ENCODE measurements around the gene C1orf116.

Gene C1orf116

GRCh38 chr1:207032528-207033017, at the start of gene C1orf116:
TSS of gene C1orf116 (minus strand) at chr1:207032756. CDS start at chr1:207027598, 5,158 bp downstream.
- Mint-ChIP-seq H3K4me3 (no peak within 1 kb of the TSS), H3K36me3 (no peaks in the 10 kb centered on the region), H3K27ac (no peak within 1 kb of the TSS), H3K9me3 (no peaks in the 10 kb centered on the region), H3K4me1 (no peaks in the 10 kb centered on the region), H3K27me3 (peaks cover 21% of the 10 kb centered on the region)
- ATAC-seq (ENCODE audit: low read depth) (no peak), DNase-seq (ENCODE audit: low spot score in 2 of 2) (no peak)

- Mint-ChIP-seq H3K9me3 (no peaks in the 10 kb centered on the region), H3K4me3 (no peak overlapping the region), H3K27ac (no peak overlapping the region), H3K27me3 (peaks cover 2% of the 10 kb centered on the region), H3K36me3 (no peaks in the 10 kb centered on the region), H3K4me1 (peaks cover 5% of the 10 kb centered on the region)
- ATAC-seq (ENCODE audit: low read depth) (no peak), DNase-seq (ENCODE audit: low spot score in 2 of 2) (no peak)
Measured at GRCh38 chr1:207081806-207082205, 49.2 kb upstream of the C1orf116 start.

GRCh38 chr1:207081088-207081487, 48.5 kb upstream of the C1orf116 start:
- H3K27ac Mint-ChIP-seq: no peak overlapping the region
- no peaks in the 10 kb centered on the region for H3K36me3 Mint-ChIP-seq
- H3K27me3 Mint-ChIP-seq: peaks cover 2% of the 10 kb centered on the region
- peaks cover 5% of the 10 kb centered on the region for H3K4me1 Mint-ChIP-seq
- no peaks in the 10 kb centered on the region for H3K9me3 Mint-ChIP-seq
- ATAC-seq (ENCODE audit: low read depth) (no peak), DNase-seq (ENCODE audit: low spot score in 2 of 2) (no peak)
- H3K4me3 Mint-ChIP-seq: no peak overlapping the region

- Mint-ChIP-seq H3K9me3 (no peaks in the 10 kb centered on the region), H3K4me3 (no peak overlapping the region), H3K27me3 (peaks cover 2% of the 10 kb centered on the region), H3K36me3 (no peaks in the 10 kb centered on the region), H3K27ac (no peak overlapping the region), H3K4me1 (peaks cover 3% of the 10 kb centered on the region)
- no peak for DNase-seq (ENCODE audit: low spot score in 2 of 2)
- no peak for ATAC-seq (ENCODE audit: low read depth)
Measured at GRCh38 chr1:207079706-207080241, 47.2 kb upstream of the C1orf116 start.

GRCh38 chr1:207078578-207079132, 46.1 kb upstream of the C1orf116 start:
- Mint-ChIP-seq H3K27me3 (peaks cover 2% of the 10 kb centered on the region), H3K4me1 (no peaks in the 10 kb centered on the region), H3K9me3 (no peaks in the 10 kb centered on the region), H3K4me3 (no peak overlapping the region), H3K27ac (no peak overlapping the region), H3K36me3 (peaks cover 3% of the 10 kb centered on the region)
- ATAC-seq (ENCODE audit: low read depth) (no peak), DNase-seq (ENCODE audit: low spot score in 2 of 2) (no peak)

GRCh38 chr1:207077470-207078377, 45.2 kb upstream of the C1orf116 start:
- Mint-ChIP-seq H3K4me1 (no peaks in the 10 kb centered on the region), H3K27ac (no peak overlapping the region), H3K27me3 (no peaks in the 10 kb centered on the region), H3K4me3 (no peak overlapping the region), H3K36me3 (peaks cover 6% of the 10 kb centered on the region), H3K9me3 (no peaks in the 10 kb centered on the region)
- peak; percentile 94 for ATAC-seq (ENCODE audit: low read depth)
- DNase-seq (ENCODE audit: low spot score in 2 of 2): peak; percentile 73 to 75

- H3K9me3 Mint-ChIP-seq: no peaks in the 10 kb centered on the region
- peaks cover 8% of the 10 kb centered on the region for H3K36me3 Mint-ChIP-seq
- no peak overlapping the region for H3K4me3 Mint-ChIP-seq
- no peak overlapping the region for H3K27ac Mint-ChIP-seq
- DNase-seq (ENCODE audit: low spot score in 2 of 2): no peak
- ATAC-seq (ENCODE audit: low read depth): no peak
- H3K4me1 Mint-ChIP-seq: no peaks in the 10 kb centered on the region
- no peaks in the 10 kb centered on the region for H3K27me3 Mint-ChIP-seq
Measured at GRCh38 chr1:207077012-207077411, 44.5 kb upstream of the C1orf116 start.

- Mint-ChIP-seq H3K4me3 (no peak overlapping the region), H3K27ac (no peak overlapping the region), H3K9me3 (no peaks in the 10 kb centered on the region), H3K36me3 (peaks cover 8% of the 10 kb centered on the region), H3K4me1 (no peaks in the 10 kb centered on the region), H3K27me3 (no peaks in the 10 kb centered on the region)
- DNase-seq (ENCODE audit: low spot score in 2 of 2) (no peak), ATAC-seq (ENCODE audit: low read depth) (no peak)
Measured at GRCh38 chr1:207076181-207076955, 43.8 kb upstream of the C1orf116 start.

- Mint-ChIP-seq H3K36me3 (peaks cover 11% of the 10 kb centered on the region), H3K4me3 (no peak overlapping the region), H3K27ac (no peak overlapping the region), H3K27me3 (no peaks in the 10 kb centered on the region), H3K9me3 (no peaks in the 10 kb centered on the region), H3K4me1 (peaks cover 15% of the 10 kb centered on the region)
- ATAC-seq (ENCODE audit: low read depth) (no peak), DNase-seq (ENCODE audit: low spot score in 2 of 2) (no peak)
Measured at GRCh38 chr1:207073906-207074820, 41.6 kb upstream of the C1orf116 start.

GRCh38 chr1:207072233-207072632, 39.7 kb upstream of the C1orf116 start:
- DNase-seq (ENCODE audit: low spot score in 2 of 2): no peak
- Mint-ChIP-seq H3K9me3 (no peaks in the 10 kb centered on the region), H3K36me3 (peaks cover 22% of the 10 kb centered on the region), H3K27ac (no peak overlapping the region), H3K4me3 (no peak overlapping the region), H3K4me1 (peaks cover 17% of the 10 kb centered on the region), H3K27me3 (no peaks in the 10 kb centered on the region)
- no peak for ATAC-seq (ENCODE audit: low read depth)

GRCh38 chr1:207071426-207071825, 38.9 kb upstream of the C1orf116 start:
- no peaks in the 10 kb centered on the region for H3K9me3 Mint-ChIP-seq
- ATAC-seq (ENCODE audit: low read depth) (no peak), DNase-seq (ENCODE audit: low spot score in 2 of 2) (no peak)
- peaks cover 17% of the 10 kb centered on the region for H3K4me1 Mint-ChIP-seq
- H3K36me3 Mint-ChIP-seq: peaks cover 22% of the 10 kb centered on the region
- H3K27me3 Mint-ChIP-seq: no peaks in the 10 kb centered on the region
- no peak overlapping the region for H3K27ac Mint-ChIP-seq
- H3K4me3 Mint-ChIP-seq: no peak overlapping the region

GRCh38 chr1:207070811-207071210, 38.3 kb upstream of the C1orf116 start:
- H3K4me3 Mint-ChIP-seq: no peak overlapping the region

More at GRCh38 chr1:207070811-207071210, 38.3 kb upstream of the C1orf116 start:
- Mint-ChIP-seq H3K27me3 (no peaks in the 10 kb centered on the region), H3K27ac (no peak overlapping the region), H3K36me3 (peaks cover 24% of the 10 kb centered on the region), H3K4me1 (peaks cover 17% of the 10 kb centered on the region), H3K9me3 (no peaks in the 10 kb centered on the region)
- DNase-seq (ENCODE audit: low spot score in 2 of 2) (no peak), ATAC-seq (ENCODE audit: low read depth) (peak; percentile 62)

Measured in memory B cell (primary cell).